OCI-LY3 (cell line): ENCODE data around the gene NINL.

Experiments
- H2AFZ ChIP-seq: fragments of 200-600, 300-600 bp; shearing (Covaris generic); 2 replicates; pipeline ENCODE4 v1.6.0; 2014; ENCODE audit warnings: antibody characterized with exemption, low read depth, low read length
- H3K27ac ChIP-seq: fragments of 200-600, 300-600 bp; sonication (generic); 2 replicates; pipeline ENCODE4 v1.5.1; 2014; ENCODE audit warnings: mild to moderate bottlenecking, low read length, moderate library complexity, mixed read lengths
- H3K27me3 ChIP-seq: fragments of 200-600, 300-600 bp; sonication (generic); 2 replicates; pipeline ENCODE4 v1.6.1; 2014; ENCODE audit warnings: low read depth, low read length, mixed read lengths
- H3K36me3 ChIP-seq: fragments of 200-600, 300-600 bp; sonication (generic); replicated peaks from 2 replicates; pipeline ENCODE3; 2014; ENCODE audit warnings: low read depth, low read length, mixed read lengths
- H3K4me1 ChIP-seq: fragments of 300-600, 200-600 bp; sonication (generic); 2 replicates; pipeline ENCODE4 v1.6.1; 2014; ENCODE audit warnings: low read length, mixed read lengths
- H3K4me2 ChIP-seq: fragments of 200-600, 300-600 bp; sonication (generic); 2 replicates; pipeline ENCODE4 v1.6.1; 2014; ENCODE audit warnings: low read length, mixed read lengths
- H3K4me3 ChIP-seq: fragments of 300-600, 200-600 bp; sonication (generic); 2 replicates; pipeline ENCODE4 v1.5.1; 2014; ENCODE audit warnings: antibody characterized with exemption, mild to moderate bottlenecking, low read length, moderate library complexity
- H3K79me2 ChIP-seq: fragments of 300-600, 200-600 bp; shearing (Covaris generic); 2 replicates; pipeline ENCODE4 v1.6.1; 2014; ENCODE audit warnings: mild to moderate bottlenecking, low read length, mixed read lengths
- H3K9ac ChIP-seq: fragments of 300-600, 200-600 bp; shearing (Covaris generic); 2 replicates; pipeline ENCODE4 v1.6.0; 2014; ENCODE audit warnings: mild to moderate bottlenecking, low read length, moderate library complexity
- H3K9me3 ChIP-seq: fragments of 200-600, 300-600 bp; shearing (Covaris generic); 2 replicates; pipeline ENCODE4 v1.6.1; 2014; ENCODE audit warnings: low read length, mixed read lengths; ENCODE audit not compliant: insufficient read depth
- H4K20me1 ChIP-seq: fragments of 200-600, 300-600 bp; sonication (generic); 2 replicates; pipeline ENCODE4 v1.6.1; 2016; ENCODE audit warnings: low read length, mixed read lengths; ENCODE audit not compliant: insufficient read depth
- EZH2phosphoT487 ChIP-seq: fragments of 200-600 bp; shearing (Covaris generic); IDR thresholded peaks from 2 replicates; pipeline ENCODE4 v1.6.1; 2018; ENCODE audit warnings: antibody characterized with exemption, mixed run types, low read depth
- TF ChIP-seq, protein P1 (sequence below): fragments of 200-600, 300-600 bp; sonication (generic); IDR thresholded peaks from 2 replicates; pipeline ENCODE4 v1.5.1; 2014; ENCODE audit warnings: antibody characterized with exemption, low read length, low read depth

The NINL gene

GRCh38 chr20:25459111-25459830 lies 126.1 kb downstream of the NINL start:
- no peaks in the 10 kb centered on the region for H3K36me3 ChIP-seq
- H4K20me1 ChIP-seq = no peaks in the 10 kb centered on the region
- H3K4me1 ChIP-seq = peaks cover 5% of the 10 kb centered on the region; the same call in 1 of the 2 replicates
- no peaks in the 10 kb centered on the region for H3K9me3 ChIP-seq
- peaks cover 2% of the 10 kb centered on the region; the same call in 1 of the 2 replicates for H3K27me3 ChIP-seq
- no peak overlapping the region for H3K4me2 ChIP-seq
- H2AFZ ChIP-seq = no peak overlapping the region
- no peak overlapping the region for H3K9ac ChIP-seq
- H3K79me2 ChIP-seq = no peaks in the 10 kb centered on the region
- TF ChIP-seq, protein P1, sequence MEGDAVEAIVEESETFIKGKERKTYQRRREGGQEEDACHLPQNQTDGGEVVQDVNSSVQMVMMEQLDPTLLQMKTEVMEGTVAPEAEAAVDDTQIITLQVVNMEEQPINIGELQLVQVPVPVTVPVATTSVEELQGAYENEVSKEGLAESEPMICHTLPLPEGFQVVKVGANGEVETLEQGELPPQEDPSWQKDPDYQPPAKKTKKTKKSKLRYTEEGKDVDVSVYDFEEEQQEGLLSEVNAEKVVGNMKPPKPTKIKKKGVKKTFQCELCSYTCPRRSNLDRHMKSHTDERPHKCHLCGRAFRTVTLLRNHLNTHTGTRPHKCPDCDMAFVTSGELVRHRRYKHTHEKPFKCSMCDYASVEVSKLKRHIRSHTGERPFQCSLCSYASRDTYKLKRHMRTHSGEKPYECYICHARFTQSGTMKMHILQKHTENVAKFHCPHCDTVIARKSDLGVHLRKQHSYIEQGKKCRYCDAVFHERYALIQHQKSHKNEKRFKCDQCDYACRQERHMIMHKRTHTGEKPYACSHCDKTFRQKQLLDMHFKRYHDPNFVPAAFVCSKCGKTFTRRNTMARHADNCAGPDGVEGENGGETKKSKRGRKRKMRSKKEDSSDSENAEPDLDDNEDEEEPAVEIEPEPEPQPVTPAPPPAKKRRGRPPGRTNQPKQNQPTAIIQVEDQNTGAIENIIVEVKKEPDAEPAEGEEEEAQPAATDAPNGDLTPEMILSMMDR = no peak
- no peak for TF ChIP-seq EZH2phosphoT487
- H3K27ac ChIP-seq = no peak overlapping the region
- H3K4me3 ChIP-seq = no peak overlapping the region

DNA sequence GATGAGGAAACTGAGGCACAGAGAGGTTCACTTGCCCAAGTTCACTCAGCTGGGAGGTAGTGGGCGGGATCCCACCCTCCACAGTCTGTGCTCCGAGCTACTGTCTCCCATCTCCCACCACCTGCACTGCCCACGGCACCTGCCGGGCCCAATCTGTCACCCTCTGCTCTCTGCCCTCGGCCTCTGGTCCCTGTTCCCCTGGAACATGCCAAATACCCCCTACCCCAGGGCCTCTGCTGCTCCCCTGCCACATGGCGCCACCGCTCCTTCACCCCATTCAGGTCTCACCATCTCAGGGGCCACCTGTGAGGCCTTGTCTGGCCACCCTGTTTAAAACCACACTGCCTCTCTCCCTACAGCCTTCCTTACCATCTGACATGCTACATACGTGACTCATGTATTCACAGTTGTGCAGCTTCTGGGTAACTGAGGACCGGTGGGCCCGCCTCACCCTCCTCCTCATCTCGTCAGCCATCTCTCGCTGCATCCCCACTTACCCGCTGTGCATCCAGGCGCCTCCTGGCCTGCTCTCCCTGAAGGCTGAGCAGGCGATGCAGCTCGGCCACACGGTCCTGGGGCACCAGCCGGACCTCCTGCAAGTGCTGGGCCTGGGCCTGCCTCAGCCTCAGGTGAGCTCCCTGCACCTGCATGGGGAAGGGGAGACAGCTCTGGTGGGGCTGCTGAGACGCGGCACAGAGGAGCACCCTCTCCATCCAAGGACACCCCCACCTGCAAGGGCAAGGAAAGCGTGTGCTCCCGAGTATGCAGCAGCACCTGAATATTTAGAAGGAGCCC lies 127.2 kb downstream of the NINL start:
- Histone ChIP-seq H3K9me3 (no peaks in the 10 kb centered on the region), H3K4me2 (no peak overlapping the region), H3K27ac (no peak overlapping the region), H2AFZ (no peak overlapping the region), H3K79me2 (no peaks in the 10 kb centered on the region), H3K4me1 (peaks cover 5% of the 10 kb centered on the region; the same call in 1 of the 2 replicates), H4K20me1 (no peaks in the 10 kb centered on the region), H3K27me3 (no peaks in the 10 kb centered on the region; the same call in 1 of the 2 replicates), H3K9ac (no peak overlapping the region), H3K36me3 (no peaks in the 10 kb centered on the region), H3K4me3 (no peak overlapping the region)
- TF ChIP-seq EZH2phosphoT487 = no peak
- TF ChIP-seq, protein P1 = no peak

GRCh38 chr20:25454153-25454900 lies 131.0 kb downstream of the NINL start:
- no peaks in the 10 kb centered on the region for H3K79me2 ChIP-seq
- H3K4me1 ChIP-seq = no peaks in the 10 kb centered on the region
- no peaks in the 10 kb centered on the region for H3K9me3 ChIP-seq
- H3K4me3 ChIP-seq = no peak overlapping the region
- H3K9ac ChIP-seq = no peak overlapping the region
- no peak overlapping the region for H2AFZ ChIP-seq
- peaks cover 4% of the 10 kb centered on the region for H3K36me3 ChIP-seq
- no peaks in the 10 kb centered on the region for H3K27me3 ChIP-seq
- H3K27ac ChIP-seq = no peak overlapping the region
- no peak for TF ChIP-seq EZH2phosphoT487
- TF ChIP-seq, protein P1 = no peak
- H4K20me1 ChIP-seq = no peaks in the 10 kb centered on the region
- H3K4me2 ChIP-seq = no peak overlapping the region
